ENCODE results near the gene SIRPB1.
A peak's percentile ranks its signal among the peaks of the same experiment; 100 is the strongest.
"Not testable (repeated sequence)": the region's sequence is repeated elsewhere in the genome, so short reads cannot be mapped to it uniquely, and the experiment has no call there.

The SIRPB1 gene

DNA sequence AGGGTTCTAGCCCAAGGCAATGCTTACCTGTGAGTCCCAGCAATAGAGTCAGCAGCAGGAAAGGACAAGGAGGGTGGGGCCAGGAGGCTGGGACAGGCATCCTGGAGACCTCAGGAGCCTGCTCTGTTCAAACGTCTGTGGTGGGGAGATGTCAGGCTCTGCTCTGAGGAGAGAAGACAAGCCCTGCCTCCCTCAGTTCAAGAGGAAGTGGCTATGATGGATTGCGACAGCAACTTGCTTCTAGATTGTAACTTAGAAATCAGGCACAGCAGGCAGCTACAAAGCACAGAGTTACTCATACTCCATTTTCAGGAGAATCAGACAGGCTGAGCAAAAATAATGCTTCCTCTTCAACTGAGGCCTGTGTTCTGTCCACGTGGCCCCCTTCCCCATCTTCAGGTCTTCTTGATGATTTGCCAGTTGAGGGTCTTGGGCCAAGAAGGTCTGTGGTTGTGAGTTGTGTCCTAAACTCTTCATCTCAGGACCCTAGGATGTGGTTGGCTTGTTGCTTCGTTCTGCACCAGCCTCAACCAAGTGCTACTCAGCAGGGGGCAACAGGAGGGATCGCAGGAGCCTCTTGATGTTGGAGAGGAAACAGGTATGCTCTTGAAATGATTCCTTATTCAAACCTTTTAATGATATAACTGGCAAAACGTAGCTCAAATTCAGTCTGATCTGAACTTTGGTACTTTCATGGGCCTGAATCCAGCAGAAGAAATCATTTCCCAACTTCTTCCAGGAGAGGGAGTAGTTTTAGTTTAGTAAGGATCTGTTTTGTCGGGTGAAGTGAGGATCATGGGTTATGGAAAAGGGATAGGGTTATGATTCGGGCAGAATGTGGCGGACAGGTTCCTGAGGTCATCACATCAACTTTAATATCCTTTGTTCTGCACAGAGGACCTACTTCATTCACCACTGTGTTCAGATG, 31.0 kb downstream of the SIRPB1 start:
- TF ChIP-seq, protein P1, sequence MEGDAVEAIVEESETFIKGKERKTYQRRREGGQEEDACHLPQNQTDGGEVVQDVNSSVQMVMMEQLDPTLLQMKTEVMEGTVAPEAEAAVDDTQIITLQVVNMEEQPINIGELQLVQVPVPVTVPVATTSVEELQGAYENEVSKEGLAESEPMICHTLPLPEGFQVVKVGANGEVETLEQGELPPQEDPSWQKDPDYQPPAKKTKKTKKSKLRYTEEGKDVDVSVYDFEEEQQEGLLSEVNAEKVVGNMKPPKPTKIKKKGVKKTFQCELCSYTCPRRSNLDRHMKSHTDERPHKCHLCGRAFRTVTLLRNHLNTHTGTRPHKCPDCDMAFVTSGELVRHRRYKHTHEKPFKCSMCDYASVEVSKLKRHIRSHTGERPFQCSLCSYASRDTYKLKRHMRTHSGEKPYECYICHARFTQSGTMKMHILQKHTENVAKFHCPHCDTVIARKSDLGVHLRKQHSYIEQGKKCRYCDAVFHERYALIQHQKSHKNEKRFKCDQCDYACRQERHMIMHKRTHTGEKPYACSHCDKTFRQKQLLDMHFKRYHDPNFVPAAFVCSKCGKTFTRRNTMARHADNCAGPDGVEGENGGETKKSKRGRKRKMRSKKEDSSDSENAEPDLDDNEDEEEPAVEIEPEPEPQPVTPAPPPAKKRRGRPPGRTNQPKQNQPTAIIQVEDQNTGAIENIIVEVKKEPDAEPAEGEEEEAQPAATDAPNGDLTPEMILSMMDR (conservative IDR thresholded peaks at IDR 0.05; ENCODE audit: low read length) = peak; percentile 28; the same call in 1 of the 2 replicates
- peak; percentile 29 for DNase-seq (ENCODE audit: low read depth)
- no peak overlapping the region for H3K4me3 ChIP-seq (ENCODE audit: low read length)

- H3K4me3 ChIP-seq (ENCODE audit: low read length) = no peak overlapping the region
- no peak for DNase-seq (ENCODE audit: low read depth)
- TF ChIP-seq, protein P1 (conservative IDR thresholded peaks at IDR 0.05; ENCODE audit: low read length) = no peak
Observed at GRCh38 chr20:1587781-1588532, 31.9 kb downstream of the SIRPB1 start.

- TF ChIP-seq, protein P1 (conservative IDR thresholded peaks at IDR 0.05; ENCODE audit: low read length) = no peak
- no peak overlapping the region for H3K4me3 ChIP-seq (ENCODE audit: low read length)
- DNase-seq (ENCODE audit: low read depth) = no peak
Observed at GRCh38 chr20:1579488-1579887, 40.3 kb downstream of the SIRPB1 start.

- TF ChIP-seq, protein P1 (conservative IDR thresholded peaks at IDR 0.05; ENCODE audit: low read length) = no peak
- H3K4me3 ChIP-seq (ENCODE audit: low read length) = no peak overlapping the region
- DNase-seq (ENCODE audit: low read depth) = no peak
Observed at GRCh38 chr20:1577906-1578305, 41.9 kb downstream of the SIRPB1 start.

DNA sequence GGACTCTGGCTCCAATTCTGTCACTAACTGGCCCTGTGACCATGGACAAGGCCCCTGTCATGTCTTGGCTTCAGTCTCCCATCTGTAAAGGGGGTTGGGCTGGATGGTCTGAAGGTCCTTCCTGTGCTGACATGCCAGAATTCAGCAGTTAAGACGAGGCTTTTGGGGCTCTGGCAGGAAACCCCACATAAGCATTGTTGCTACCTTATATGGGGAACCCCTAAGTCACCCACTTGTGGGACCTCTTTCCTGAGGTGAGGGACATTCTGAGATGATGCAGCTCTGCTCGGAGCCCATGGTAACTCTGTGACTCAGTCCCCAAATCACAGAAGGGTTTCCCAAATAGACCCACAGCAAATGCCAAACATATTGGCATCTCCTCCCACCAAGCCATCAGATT, 42.5 kb downstream of the SIRPB1 start:
- not testable (repeated sequence) for H3K4me3 ChIP-seq (ENCODE audit: low read length); DNase-seq (ENCODE audit: low read depth)

- TF ChIP-seq, protein P1 (conservative IDR thresholded peaks at IDR 0.05; ENCODE audit: low read length) = no peak
- no peak overlapping the region for H3K4me3 ChIP-seq (ENCODE audit: low read length)
- DNase-seq (ENCODE audit: low read depth) = no peak
Observed at GRCh38 chr20:1576641-1577040, 43.2 kb downstream of the SIRPB1 start.

DNA sequence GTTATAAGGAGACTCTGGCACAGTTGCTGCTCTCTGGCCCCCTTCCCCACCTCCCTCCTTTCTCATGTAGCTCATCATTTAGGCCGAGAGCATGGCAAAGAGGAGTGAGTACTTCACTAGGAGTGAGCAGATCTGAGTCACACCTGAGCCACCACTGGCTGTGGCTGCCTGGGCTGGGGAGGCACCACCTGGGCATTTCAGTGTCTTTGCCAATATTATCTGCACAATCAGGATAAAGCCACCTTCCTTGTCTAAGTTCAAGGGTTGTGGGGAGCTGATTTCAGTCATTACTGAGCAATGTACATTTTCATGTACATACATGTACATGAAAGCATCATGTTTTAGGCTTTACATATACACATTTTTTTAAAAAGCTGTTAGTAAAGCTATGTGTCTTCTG, 43.8 kb downstream of the SIRPB1 start:
- H3K4me3 ChIP-seq (ENCODE audit: low read length); DNase-seq (ENCODE audit: low read depth): not testable (repeated sequence)

DNA sequence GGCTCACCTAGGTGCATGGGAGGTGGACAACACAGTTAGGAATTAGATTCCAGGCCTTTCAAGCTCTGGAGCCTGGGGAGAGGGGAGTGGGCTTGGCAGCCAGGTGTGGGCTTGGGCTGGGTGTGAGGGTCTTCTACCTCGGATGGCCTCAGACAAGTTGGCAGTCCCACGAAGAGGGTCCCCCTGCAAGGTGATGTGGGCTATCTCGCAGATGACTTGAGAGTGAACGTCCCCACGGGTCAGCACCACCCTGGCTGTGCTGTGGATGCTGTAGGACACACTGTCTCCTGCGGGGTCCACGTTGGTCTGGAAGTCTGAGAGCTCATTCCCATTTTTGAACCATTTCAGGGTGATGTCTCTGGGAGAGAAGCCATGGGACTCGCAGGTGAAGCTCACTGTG, 48.2 kb downstream of the SIRPB1 start:
- H3K4me3 ChIP-seq (ENCODE audit: low read length); DNase-seq (ENCODE audit: low read depth): not testable (repeated sequence)
